ENCODE data around the gene SDK1. TPM values are rescaled to one million over a fixed set of nuclear protein-coding genes. Genes with fewer than 3 reads are reported as not detected.

The SDK1 gene
- total and polyA plus RNA-seq, 2 of the 8 experiments (the other 6 are each of a cell fraction or from before 2014, with no cell fraction given) = 3.3 to 7.2 TPM

DNA sequence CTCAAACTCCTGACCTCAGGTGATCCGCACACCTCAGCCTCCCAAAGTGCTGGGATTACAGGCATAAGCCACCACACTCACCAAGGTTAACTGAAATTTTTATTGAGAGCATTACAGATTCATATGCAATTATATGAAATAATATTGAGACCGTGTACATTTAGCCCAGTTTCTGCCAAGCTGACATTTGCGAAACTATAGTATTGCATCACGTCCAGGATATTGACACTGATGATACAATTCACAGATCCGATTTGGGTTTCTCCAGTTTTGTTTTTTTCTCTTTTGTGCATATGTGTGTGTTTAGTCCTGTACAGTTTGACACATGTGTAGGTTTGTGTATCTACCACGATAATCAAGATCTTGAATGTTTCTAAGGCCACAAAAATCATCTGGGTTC, 753.1 kb downstream of the SDK1 start:
- H3K23me2 ChIP-seq (ENCODE audit: low read depth, low read length) = no peaks in the 10 kb centered on the region
- no peak overlapping the region for H2BK20ac ChIP-seq (ENCODE audit: low read length)
- H4K5ac ChIP-seq (ENCODE audit: insufficient read length, low read depth, low read length) = no peak overlapping the region
- H3K4ac ChIP-seq (replicated peaks; ENCODE audit: insufficient read length, low read depth, low read length) = no peak overlapping the region
- no peak overlapping the region for H3K56ac ChIP-seq (replicated peaks; ENCODE audit: insufficient read length, low read depth, low read length)
- DNase-seq (ENCODE audit: low read depth in 1 of 2, low spot score in 2 of 2) (no peak), FAIRE-seq (no peak)
- ChIA-PET CTCF (ENCODE audit: partially characterized antibody) (interaction anchor here (0.6 to 1.5 kb wide), 2 partner anchors 19 to 437 kb away, joined by 3 read pairs; no protein-coding TSS in a partner anchor), POLR2A (ENCODE audit: partially characterized antibody) (interaction anchor here (0.7 kb wide), 1 partner anchor 14 kb away, joined by 3 read pairs; no protein-coding TSS in a partner anchor)
- H3K27ac ChIP-seq (ENCODE audit: low read depth, low read length) = no peak overlapping the region
- H4K20me1 ChIP-seq (replicated peaks in 1 of 2; ENCODE audit: control insufficient read depth in 1 of 2, insufficient read depth in 2 of 2, low read length in 2 of 2) = no peaks in the 10 kb centered on the region
- H3K9me3 ChIP-seq (ENCODE audit: insufficient read depth in 2 of 2, low read depth in 1 of 2, low read length in 1 of 2) = no peaks in the 10 kb centered on the region
- H2AFZ ChIP-seq (ENCODE audit: low read length) = no peak overlapping the region
- H3K79me1 ChIP-seq (ENCODE audit: low read depth, low read length) = no peaks in the 10 kb centered on the region
- no peaks in the 10 kb centered on the region for H3K79me2 ChIP-seq (ENCODE audit: control insufficient read depth in 1 of 2, insufficient read depth in 2 of 2, low read length in 2 of 2)
- H3K4me3 ChIP-seq (ENCODE audit: extremely low read depth in 1 of 4, insufficient read depth in 2 of 4, low read depth in 3 of 4, low read length in 4 of 4) = no peak overlapping the region
- no peak overlapping the region for H2BK15ac ChIP-seq (ENCODE audit: low read length)
- H3K36me3 ChIP-seq (ENCODE audit: control insufficient read depth in 2 of 4, insufficient read depth in 4 of 4, low read length in 3 of 4) = no peaks in the 10 kb centered on the region
- no peak overlapping the region for H3K18ac ChIP-seq (ENCODE audit: extremely low read depth, low read length)
- no peaks in the 10 kb centered on the region for H3K27me3 ChIP-seq (replicated peaks in 1 of 4; ENCODE audit: control insufficient read depth in 3 of 4, extremely low read depth in 1 of 4, insufficient read depth in 3 of 4, low read length in 3 of 4)
- no peak overlapping the region for H2BK120ac ChIP-seq (replicated peaks; ENCODE audit: low read depth, low read length)
- H2BK12ac ChIP-seq (ENCODE audit: low read depth, low read length) = no peak overlapping the region
- H4K91ac ChIP-seq (replicated peaks; ENCODE audit: insufficient read length, low read length) = no peak overlapping the region
- H2BK5ac ChIP-seq (ENCODE audit: low read depth, low read length) = no peak overlapping the region
- no peak overlapping the region for H4K8ac ChIP-seq (ENCODE audit: extremely low read depth, insufficient read depth, low read length)
- H3K9ac ChIP-seq (replicated peaks in 1 of 4; ENCODE audit: extremely low read depth in 1 of 4, low read depth in 3 of 4, low read length in 3 of 4) = no peak overlapping the region
- WGBS, 2 experiments (ENCODE audit: extremely low coverage in 1 of 2, insufficient coverage in 1 of 2, insufficient read length in 1 of 2, insufficient replicate concordance in 2 of 2, low coverage in 1 of 2, low lambda C conversion rate in 2 of 2, missing lambda C conversion rate in 1 of 2) = 94% methylated on average over 6 of the region's 6 CpGs; no CpG with 5 or more reads in 1 of the 2 experiments
- H3K23ac ChIP-seq (ENCODE audit: insufficient read length) = no peak overlapping the region
- peaks cover 0 to 5% (median 0%) of the 10 kb centered on the region in 4 experiments; a peak in 1 of 7 replicates for H3K4me1 ChIP-seq (replicated peaks in 1 of 4; ENCODE audit: control insufficient read depth in 3 of 4, insufficient read depth in 4 of 4, low read length in 3 of 4)
- no peak overlapping the region for H2AK5ac ChIP-seq (ENCODE audit: low read depth, low read length)
- H3K4me2 ChIP-seq (ENCODE audit: insufficient read depth in 1 of 2, low read depth in 2 of 2, low read length in 2 of 2) = no peak overlapping the region
- H3K14ac ChIP-seq (ENCODE audit: insufficient read length) = no peak overlapping the region
- TF ChIP-seq, protein P1, sequence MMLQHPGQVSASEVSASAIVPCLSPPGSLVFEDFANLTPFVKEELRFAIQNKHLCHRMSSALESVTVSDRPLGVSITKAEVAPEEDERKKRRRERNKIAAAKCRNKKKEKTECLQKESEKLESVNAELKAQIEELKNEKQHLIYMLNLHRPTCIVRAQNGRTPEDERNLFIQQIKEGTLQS (IDR thresholded peaks at IDR 0.05; ENCODE audit: insufficient read depth, low read depth, low read length) = no peak
- no peak for TF ChIP-seq CBX5 (IDR thresholded peaks at IDR 0.05; ENCODE audit: low read depth, low read length)
- TF ChIP-seq SIRT6 (IDR thresholded peaks at IDR 0.05; ENCODE audit: low read length) = no peak
- TF ChIP-seq, protein P2, sequence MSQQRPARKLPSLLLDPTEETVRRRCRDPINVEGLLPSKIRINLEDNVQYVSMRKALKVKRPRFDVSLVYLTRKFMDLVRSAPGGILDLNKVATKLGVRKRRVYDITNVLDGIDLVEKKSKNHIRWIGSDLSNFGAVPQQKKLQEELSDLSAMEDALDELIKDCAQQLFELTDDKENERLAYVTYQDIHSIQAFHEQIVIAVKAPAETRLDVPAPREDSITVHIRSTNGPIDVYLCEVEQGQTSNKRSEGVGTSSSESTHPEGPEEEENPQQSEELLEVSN (IDR thresholded peaks at IDR 0.05) = no peak
- TF ChIP-seq, protein P3, sequence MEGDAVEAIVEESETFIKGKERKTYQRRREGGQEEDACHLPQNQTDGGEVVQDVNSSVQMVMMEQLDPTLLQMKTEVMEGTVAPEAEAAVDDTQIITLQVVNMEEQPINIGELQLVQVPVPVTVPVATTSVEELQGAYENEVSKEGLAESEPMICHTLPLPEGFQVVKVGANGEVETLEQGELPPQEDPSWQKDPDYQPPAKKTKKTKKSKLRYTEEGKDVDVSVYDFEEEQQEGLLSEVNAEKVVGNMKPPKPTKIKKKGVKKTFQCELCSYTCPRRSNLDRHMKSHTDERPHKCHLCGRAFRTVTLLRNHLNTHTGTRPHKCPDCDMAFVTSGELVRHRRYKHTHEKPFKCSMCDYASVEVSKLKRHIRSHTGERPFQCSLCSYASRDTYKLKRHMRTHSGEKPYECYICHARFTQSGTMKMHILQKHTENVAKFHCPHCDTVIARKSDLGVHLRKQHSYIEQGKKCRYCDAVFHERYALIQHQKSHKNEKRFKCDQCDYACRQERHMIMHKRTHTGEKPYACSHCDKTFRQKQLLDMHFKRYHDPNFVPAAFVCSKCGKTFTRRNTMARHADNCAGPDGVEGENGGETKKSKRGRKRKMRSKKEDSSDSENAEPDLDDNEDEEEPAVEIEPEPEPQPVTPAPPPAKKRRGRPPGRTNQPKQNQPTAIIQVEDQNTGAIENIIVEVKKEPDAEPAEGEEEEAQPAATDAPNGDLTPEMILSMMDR (IDR thresholded peaks at IDR 0.05; ENCODE audit: control extremely low read depth in 1 of 3, insufficient read depth in 1 of 3, low read depth in 1 of 3, low read length in 3 of 3) = no peak
- TF ChIP-seq CHD1 (IDR thresholded peaks at IDR 0.05; ENCODE audit: low read depth, low read length) = no peak
- TF ChIP-seq SP1 (IDR thresholded peaks at IDR 0.05; ENCODE audit: low read depth, low read length) = no peak
- no peak for TF ChIP-seq HDAC6 (IDR thresholded peaks at IDR 0.05; ENCODE audit: low read depth, low read length)
- TF ChIP-seq CREB1 (IDR thresholded peaks at IDR 0.05) = no peak
- TF ChIP-seq FOSL1 (IDR thresholded peaks at IDR 0.05; ENCODE audit: insufficient read depth, low read depth, low read length) = no peak
- TF ChIP-seq PHF8 (conservative IDR thresholded peaks at IDR 0.05; ENCODE audit: low read depth, low read length) = no peak
